HepG2 (cell line): ENCODE results near the gene EPB41L2. TPM values are rescaled to one million over a fixed set of nuclear protein-coding genes. Genes with fewer than 3 reads are reported as not detected.

Experiments used
- CBFB ChIP-seq: sonication (generic); formaldehyde crosslinking; IDR thresholded peaks from 2 replicates; pipeline ENCODE4 v1.4.0; 2020; ENCODE audit warnings: missing genetic modification reagents
- CHD4 ChIP-seq: fragments of 200-600 bp; sonication (generic); IDR thresholded peaks from 2 replicates; pipeline ENCODE4 v1.7.0; 2017; ENCODE audit warnings: mild to moderate bottlenecking, low read length, borderline replicate concordance
- HNF4A ChIP-seq: sonication (generic); formaldehyde crosslinking; IDR thresholded peaks from 2 replicates; pipeline ENCODE4 v1.4.0; 2020; ENCODE audit warnings: missing genetic modification reagents
- KAT8 ChIP-seq: IDR thresholded peaks from 2 replicates; pipeline ENCODE4 v1.6.1; 2016; ENCODE audit warnings: missing genetic modification reagents, missing compliant biosample characterization
- NR2F1 ChIP-seq, 2 experiments: fragments of 450-650 bp in 1 of 2; formaldehyde crosslinking in 1 of 2; IDR thresholded peaks; 2 replicates each; pipeline versions ENCODE4 v1.5.0 to v1.6.1; 2016 to 2020; ENCODE audit warnings: mild to moderate bottlenecking in 1 of 2, missing compliant biosample characterization in 1 of 2, missing genetic modification reagents in 1 of 2, moderate library complexity in 1 of 2
- PTBP1 ChIP-seq: fragments of 200-400 bp; formaldehyde crosslinking; IDR thresholded peaks from 2 replicates; pipeline ENCODE4 v1.6.1; 2018; ENCODE audit warnings: low read length, low read depth; ENCODE audit not compliant: poor library complexity, severe bottlenecking
- RAD21 ChIP-seq: fragments of 450-650 bp; formaldehyde crosslinking; IDR thresholded peaks from 2 replicates; pipeline ENCODE4 v1.5.0; 2020; ENCODE audit warnings: mild to moderate bottlenecking
- SP1 ChIP-seq, 2 experiments: fragments of 450-650 bp in 1 of 2; sonication (generic) in 1 of 2; formaldehyde crosslinking in 1 of 2; IDR thresholded peaks; 2 replicates each; pipeline versions ENCODE4 v1.4.0 to v1.6.1; 2016 to 2020; ENCODE audit warnings: missing genetic modification reagents in 1 of 2
- SP140L ChIP-seq: sonication (generic); formaldehyde crosslinking; IDR thresholded peaks from 2 replicates; pipeline ENCODE4 v1.4.0; 2020; ENCODE audit warnings: missing genetic modification reagents, borderline replicate concordance
- STAG1 ChIP-seq: sonication (generic); formaldehyde crosslinking; IDR thresholded peaks from 2 replicates; pipeline ENCODE4 v1.4.0; 2020; ENCODE audit warnings: missing genetic modification reagents
- TEAD3 ChIP-seq: optimal IDR thresholded peaks from 2 replicates; pipeline ENCODE3; 2016; ENCODE audit warnings: borderline replicate concordance
- ZNF205 ChIP-seq: IDR thresholded peaks from 2 replicates; pipeline ENCODE4 v1.6.1; 2018; ENCODE audit warnings: missing biosample characterization, missing genetic modification reagents
- ZNF33B ChIP-seq: sonication (generic); formaldehyde crosslinking; IDR thresholded peaks from 2 replicates; pipeline ENCODE4 v1.5.1; 2020; ENCODE audit warnings: mild to moderate bottlenecking, missing genetic modification reagents
- ZNF556 ChIP-seq: sonication (generic); formaldehyde crosslinking; IDR thresholded peaks from 2 replicates; pipeline ENCODE4 v1.4.0; 2020; ENCODE audit warnings: mild to moderate bottlenecking, missing genetic modification reagents, borderline replicate concordance
- ZNF713 ChIP-seq: sonication (generic); formaldehyde crosslinking; IDR thresholded peaks from 2 replicates; pipeline ENCODE4 v1.4.0; 2020; ENCODE audit warnings: mild to moderate bottlenecking, missing genetic modification reagents
- ZNF883 ChIP-seq: sonication (generic); formaldehyde crosslinking; IDR thresholded peaks from 2 replicates; pipeline ENCODE4 v1.5.1; 2020; ENCODE audit warnings: mild to moderate bottlenecking, missing genetic modification reagents; ENCODE audit errors: not compliant biosample characterization
- ZNF891 ChIP-seq: sonication (generic); formaldehyde crosslinking; IDR thresholded peaks from 2 replicates; pipeline ENCODE4 v1.5.0; 2020; ENCODE audit warnings: mild to moderate bottlenecking, missing genetic modification reagents
- polyA plus RNA-seq, 8 experiments: library from polyadenylated mRNA; depleted of rRNA in 3 of 8; stranded (reverse) in 7 of 8; unstranded in 1 of 8; fragments of >200 nt; fragmentation: Illumina TruSeq in 4 of 8; extraction: Trizol in 4 of 8; gene quantifications; 2 replicates each; pipeline versions ENCODE4 v1.2.1 to v1.2.3, GENCODE V29; 2011 to 2016; ENCODE audit warnings: low read depth in 4 of 8, missing spikeins in 1 of 8, mixed read lengths in 1 of 8; ENCODE audit not compliant: insufficient read depth in 1 of 8
- total RNA-seq, 5 experiments: library from RNA; depleted of rRNA; stranded (reverse); fragments of >200 nt; fragmentation: Illumina TruSeq; extraction: Trizol; gene quantifications; 2 replicates each; pipeline ENCODE4 v1.2.3, GENCODE V29; 2016; ENCODE audit warnings: low read depth in 1 of 5
- TF ChIP-seq, protein P1 (sequence below): sonication (generic); formaldehyde crosslinking; IDR thresholded peaks from 2 replicates; pipeline ENCODE4 v1.4.0; 2020; ENCODE audit warnings: mild to moderate bottlenecking, missing genetic modification reagents
- TF ChIP-seq, protein P2 (sequence below): sonication (generic); formaldehyde crosslinking; conservative IDR thresholded peaks from 2 replicates; pipeline ENCODE4 v1.4.0; 2020; ENCODE audit warnings: missing genetic modification reagents
- TF ChIP-seq, protein P3 (sequence below): IDR thresholded peaks from 2 replicates; pipeline ENCODE4 v1.6.1; 2016; ENCODE audit warnings: missing biosample characterization, missing genetic modification reagents, low read depth
- TF ChIP-seq, protein P4 (sequence below): fragments of 450-650 bp; IDR thresholded peaks from 2 replicates; pipeline ENCODE4 v1.6.1; 2017
- TF ChIP-seq, protein P5 (sequence below): sonication (generic); formaldehyde crosslinking; conservative IDR thresholded peaks from 2 replicates; pipeline ENCODE4 v1.4.0; 2020; ENCODE audit warnings: missing genetic modification reagents

The EPB41L2 gene
- total and polyA plus RNA-seq, 2 of the 13 experiments (the other 11 are each of a cell fraction or from before 2014, with no cell fraction given), result 41.7 to 56.4 TPM

DNA sequence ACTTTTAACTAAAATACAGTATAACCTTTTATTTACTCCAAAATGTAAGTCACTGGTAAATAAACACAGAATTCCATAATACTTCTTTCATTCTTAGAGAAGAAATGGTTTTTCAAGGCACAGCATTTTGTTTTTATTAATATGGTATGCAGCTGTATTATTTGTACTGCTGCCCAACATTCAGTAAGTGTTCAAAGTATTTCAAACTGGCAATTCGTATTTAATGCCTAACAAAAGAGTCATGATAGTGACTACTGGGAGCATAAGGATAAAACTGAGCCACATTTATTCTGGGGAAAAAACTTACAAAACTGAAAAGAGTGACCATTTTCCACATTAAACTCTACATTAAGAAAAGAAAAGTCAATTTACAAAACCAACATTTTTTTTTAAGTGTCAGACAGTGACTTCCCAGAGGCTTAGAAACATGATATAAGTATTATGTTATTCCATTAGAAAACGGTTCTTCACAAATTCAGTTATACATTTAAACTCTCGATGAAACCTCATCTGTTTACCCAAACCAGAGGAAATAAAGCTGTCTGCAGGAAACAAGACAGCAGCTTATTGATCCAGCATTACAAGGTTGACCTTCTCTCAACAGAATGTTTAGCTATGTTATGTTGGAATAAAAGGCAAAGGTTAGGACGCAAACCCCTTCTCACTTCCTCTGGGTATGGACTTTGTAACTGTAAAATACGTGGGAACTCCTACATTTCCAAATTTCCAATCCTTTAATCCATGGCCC lies 24.3 kb downstream of the EPB41L2 start (continued):
- TF ChIP-seq, protein P1, sequence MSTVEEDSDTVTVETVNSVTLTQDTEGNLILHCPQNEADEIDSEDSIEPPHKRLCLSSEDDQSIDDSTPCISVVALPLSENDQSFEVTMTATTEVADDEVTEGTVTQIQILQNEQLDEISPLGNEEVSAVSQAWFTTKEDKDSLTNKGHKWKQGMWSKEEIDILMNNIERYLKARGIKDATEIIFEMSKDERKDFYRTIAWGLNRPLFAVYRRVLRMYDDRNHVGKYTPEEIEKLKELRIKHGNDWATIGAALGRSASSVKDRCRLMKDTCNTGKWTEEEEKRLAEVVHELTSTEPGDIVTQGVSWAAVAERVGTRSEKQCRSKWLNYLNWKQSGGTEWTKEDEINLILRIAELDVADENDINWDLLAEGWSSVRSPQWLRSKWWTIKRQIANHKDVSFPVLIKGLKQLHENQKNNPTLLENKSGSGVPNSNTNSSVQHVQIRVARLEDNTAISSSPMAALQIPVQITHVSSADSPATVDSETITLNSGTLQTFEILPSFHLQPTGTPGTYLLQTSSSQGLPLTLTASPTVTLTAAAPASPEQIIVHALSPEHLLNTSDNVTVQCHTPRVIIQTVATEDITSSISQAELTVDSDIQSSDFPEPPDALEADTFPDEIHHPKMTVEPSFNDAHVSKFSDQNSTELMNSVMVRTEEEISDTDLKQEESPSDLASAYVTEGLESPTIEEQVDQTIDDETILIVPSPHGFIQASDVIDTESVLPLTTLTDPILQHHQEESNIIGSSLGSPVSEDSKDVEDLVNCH, result no peak
- no peak for TF ChIP-seq ZNF883
- peak; percentile 99 for TF ChIP-seq HNF4A (CRISPR knock-in tag)
- peak; percentile 81 for TF ChIP-seq CBFB (CRISPR knock-in tag)
- no peak; the same call in none of the 2 replicates for TF ChIP-seq STAG1 (CRISPR knock-in tag)
- TF ChIP-seq RAD21, result no peak
- TF ChIP-seq, protein P2, sequence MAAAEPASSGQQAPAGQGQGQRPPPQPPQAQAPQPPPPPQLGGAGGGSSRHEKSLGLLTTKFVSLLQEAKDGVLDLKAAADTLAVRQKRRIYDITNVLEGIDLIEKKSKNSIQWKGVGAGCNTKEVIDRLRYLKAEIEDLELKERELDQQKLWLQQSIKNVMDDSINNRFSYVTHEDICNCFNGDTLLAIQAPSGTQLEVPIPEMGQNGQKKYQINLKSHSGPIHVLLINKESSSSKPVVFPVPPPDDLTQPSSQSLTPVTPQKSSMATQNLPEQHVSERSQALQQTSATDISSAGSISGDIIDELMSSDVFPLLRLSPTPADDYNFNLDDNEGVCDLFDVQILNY, result no peak
- TF ChIP-seq, protein P3, sequence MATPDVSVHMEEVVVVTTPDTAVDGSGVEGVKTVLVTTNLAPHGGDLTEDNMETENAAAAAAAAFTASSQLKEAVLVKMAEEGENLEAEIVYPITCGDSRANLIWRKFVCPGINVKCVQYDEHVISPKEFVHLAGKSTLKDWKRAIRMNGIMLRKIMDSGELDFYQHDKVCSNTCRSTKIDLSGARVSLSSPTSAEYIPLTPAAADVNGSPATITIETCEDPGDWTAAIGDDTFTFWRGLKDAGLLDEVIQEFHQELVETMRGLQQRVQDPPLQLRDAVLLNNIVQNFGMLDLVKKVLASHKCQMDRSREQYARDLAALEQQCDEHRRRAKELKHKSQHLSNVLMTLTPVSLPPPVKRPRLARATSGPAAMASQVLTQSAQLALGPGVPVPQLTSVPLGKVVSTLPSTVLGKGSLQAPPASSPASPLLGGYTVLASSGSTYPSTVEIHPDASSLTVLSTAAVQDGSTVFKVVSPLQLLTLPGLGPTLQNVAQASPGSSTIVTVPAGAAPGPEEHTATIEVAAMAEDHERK (CRISPR knock-in tag), result peak; percentile 51; the same call in 1 of the 2 replicates
- TF ChIP-seq, protein P4, sequence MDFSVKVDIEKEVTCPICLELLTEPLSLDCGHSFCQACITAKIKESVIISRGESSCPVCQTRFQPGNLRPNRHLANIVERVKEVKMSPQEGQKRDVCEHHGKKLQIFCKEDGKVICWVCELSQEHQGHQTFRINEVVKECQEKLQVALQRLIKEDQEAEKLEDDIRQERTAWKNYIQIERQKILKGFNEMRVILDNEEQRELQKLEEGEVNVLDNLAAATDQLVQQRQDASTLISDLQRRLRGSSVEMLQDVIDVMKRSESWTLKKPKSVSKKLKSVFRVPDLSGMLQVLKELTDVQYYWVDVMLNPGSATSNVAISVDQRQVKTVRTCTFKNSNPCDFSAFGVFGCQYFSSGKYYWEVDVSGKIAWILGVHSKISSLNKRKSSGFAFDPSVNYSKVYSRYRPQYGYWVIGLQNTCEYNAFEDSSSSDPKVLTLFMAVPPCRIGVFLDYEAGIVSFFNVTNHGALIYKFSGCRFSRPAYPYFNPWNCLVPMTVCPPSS, result no peak
- peak; percentile 90 for TF ChIP-seq ZNF205
- no peak for TF ChIP-seq SP1 (IDR thresholded peaks at IDR 0.05)
- no peak for TF ChIP-seq SP1 (CRISPR knock-in tag; IDR thresholded peaks at IDR 0.05)
- TF ChIP-seq ZNF713 (CRISPR knock-in tag), result no peak
- no peak for TF ChIP-seq CHD4
- no peak for TF ChIP-seq ZNF33B
- TF ChIP-seq, protein P5, sequence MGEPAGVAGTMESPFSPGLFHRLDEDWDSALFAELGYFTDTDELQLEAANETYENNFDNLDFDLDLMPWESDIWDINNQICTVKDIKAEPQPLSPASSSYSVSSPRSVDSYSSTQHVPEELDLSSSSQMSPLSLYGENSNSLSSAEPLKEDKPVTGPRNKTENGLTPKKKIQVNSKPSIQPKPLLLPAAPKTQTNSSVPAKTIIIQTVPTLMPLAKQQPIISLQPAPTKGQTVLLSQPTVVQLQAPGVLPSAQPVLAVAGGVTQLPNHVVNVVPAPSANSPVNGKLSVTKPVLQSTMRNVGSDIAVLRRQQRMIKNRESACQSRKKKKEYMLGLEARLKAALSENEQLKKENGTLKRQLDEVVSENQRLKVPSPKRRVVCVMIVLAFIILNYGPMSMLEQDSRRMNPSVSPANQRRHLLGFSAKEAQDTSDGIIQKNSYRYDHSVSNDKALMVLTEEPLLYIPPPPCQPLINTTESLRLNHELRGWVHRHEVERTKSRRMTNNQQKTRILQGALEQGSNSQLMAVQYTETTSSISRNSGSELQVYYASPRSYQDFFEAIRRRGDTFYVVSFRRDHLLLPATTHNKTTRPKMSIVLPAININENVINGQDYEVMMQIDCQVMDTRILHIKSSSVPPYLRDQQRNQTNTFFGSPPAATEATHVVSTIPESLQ (CRISPR knock-in tag), result peak; percentile 70; the same call in 1 of the 2 replicates
- TF ChIP-seq SP140L (CRISPR knock-in tag), result peak; percentile 78; the same call in 1 of the 2 replicates
- TF ChIP-seq TEAD3 (CRISPR knock-in tag), result peak; percentile 97
- TF ChIP-seq PTBP1, result no peak
- TF ChIP-seq ZNF556 (CRISPR knock-in tag), result peak; percentile 95; the same call in 1 of the 2 replicates
- no peak for TF ChIP-seq ZNF891 (CRISPR knock-in tag)
- peak; percentile 90 to 92 for TF ChIP-seq NR2F1 (CRISPR knock-in tag; IDR thresholded peaks at IDR 0.05)
- TF ChIP-seq KAT8 (CRISPR knock-in tag), result peak; percentile 40
